SK-N-SH (cell line): ENCODE results near the gene UCP3. TPM values are rescaled to one million over a fixed set of nuclear protein-coding genes. Genes with fewer than 3 reads are reported as not detected.

Experiments used
- CTCF ChIA-PET: fragments of 300-600, 350-600 bp; formaldehyde crosslinking; extraction: SDS; loops from one replicate; lab custom pipeline; 2021; lab: Yijun Ruan, JAX
- POLR2A ChIA-PET: fragments of 350-600 bp; sonication (Branson Sonifier 250); formaldehyde crosslinking; extraction: SDS; loops from one replicate; lab custom pipeline; 2020; ENCODE audit warnings: antibody characterized with exemption, inconsistent platforms; lab: Yijun Ruan, JAX
- DNase-seq: peaks from one replicate; pipeline ENCODE4 v3.0.0; 2012
- H2AFZ ChIP-seq: fragments of 200-600 bp; sonication (generic); 2 replicates; pipeline ENCODE4 v1.8.1; 2016; ENCODE audit warnings: antibody characterized with exemption, mild to moderate bottlenecking, low read depth
- H3F3A ChIP-seq: fragments of 200-600 bp; sonication (generic); replicated peaks from 2 replicates; pipeline ENCODE3; 2016; ENCODE audit warnings: antibody characterized with exemption, mild to moderate bottlenecking; ENCODE audit not compliant: insufficient read depth
- H3K27ac ChIP-seq, 2 experiments: fragments of 200-500 bp in 1 of 2; fragments of 200-600 bp in 1 of 2; sonication (Bioruptor generic) in 1 of 2; sonication (generic), shearing (Covaris generic) in 1 of 2; 2 replicates each; pipeline versions ENCODE4 v1.5.1 to v1.6.1; 2014 to 2016; ENCODE audit warnings: low read depth in 2 of 2, inconsistent platforms in 1 of 2, low read length in 1 of 2, mild to moderate bottlenecking in 1 of 2, mixed read lengths in 1 of 2
- H3K27me3 ChIP-seq: fragments of 200-600 bp; sonication (generic), shearing (Covaris generic); 2 replicates; pipeline ENCODE4 v1.6.1; 2016; ENCODE audit warnings: mixed run types; ENCODE audit not compliant: insufficient read depth
- H3K36me3 ChIP-seq, 2 experiments: fragments of 200-500 bp in 1 of 2; fragments of 200-600 bp in 1 of 2; sonication (Bioruptor generic) in 1 of 2; sonication (generic) in 1 of 2; replicated peaks in 1 of 2; 2 replicates each; pipeline versions ENCODE3 to v1.5.1; 2014 to 2016; ENCODE audit warnings: low read length in 1 of 2, mild to moderate bottlenecking in 1 of 2; ENCODE audit not compliant: insufficient read depth in 2 of 2, control insufficient read depth in 1 of 2
- H3K4me1 ChIP-seq, 2 experiments: fragments of 200-500 bp in 1 of 2; fragments of 200-600 bp in 1 of 2; sonication (Bioruptor generic) in 1 of 2; sonication (generic), shearing (Covaris generic) in 1 of 2; 2 replicates each; pipeline versions ENCODE4 v1.5.1 to v1.6.1; 2014 to 2016; ENCODE audit warnings: low read depth in 1 of 2, low read length in 1 of 2, mixed run types in 1 of 2; ENCODE audit not compliant: insufficient read depth in 2 of 2, control insufficient read depth in 1 of 2
- H3K4me2 ChIP-seq: fragments of 200-600 bp; sonication (generic), shearing (Covaris generic); 2 replicates; pipeline ENCODE4 v1.6.1; 2017; ENCODE audit warnings: mixed run types
- H3K4me3 ChIP-seq, 2 experiments: fragments of 200-500 bp in 1 of 2; fragments of 200-600 bp in 1 of 2; sonication (Bioruptor generic) in 1 of 2; sonication (generic), shearing (Covaris generic) in 1 of 2; 2 replicates each; pipeline versions ENCODE4 v1.5.1 to v1.8.1; 2014 to 2016; ENCODE audit warnings: low read depth in 2 of 2, inconsistent platforms in 1 of 2, low read length in 1 of 2, mild to moderate bottlenecking in 1 of 2, mixed read lengths in 1 of 2, moderate library complexity in 1 of 2
- H3K79me2 ChIP-seq: fragments of 200-600 bp; sonication (generic); 2 replicates; pipeline ENCODE4 v1.8.1; 2017; ENCODE audit warnings: mild to moderate bottlenecking; ENCODE audit not compliant: insufficient read depth
- H3K9ac ChIP-seq: fragments of 200-600 bp; sonication (generic); 2 replicates; pipeline ENCODE4 v1.6.1; 2017; ENCODE audit warnings: mixed run types
- H3K9me2 ChIP-seq: fragments of 200-600 bp; sonication (generic); 2 replicates; pipeline ENCODE4 v1.6.1; 2017; ENCODE audit warnings: mixed run types
- H3K9me3 ChIP-seq: fragments of 200-600 bp; sonication (generic); 2 replicates; pipeline ENCODE4 v1.6.1; 2017; ENCODE audit warnings: mixed run types, mild to moderate bottlenecking, moderate library complexity
- H4K20me1 ChIP-seq: fragments of 200-600 bp; sonication (generic); 2 replicates; pipeline ENCODE4 v1.6.1; 2017; ENCODE audit warnings: mild to moderate bottlenecking, mixed run types; ENCODE audit not compliant: insufficient read depth
- ELF1 ChIP-seq: IDR thresholded peaks from 2 replicates; pipeline ENCODE4 v1.4.0; 2012
- EP300 ChIP-seq, 2 experiments: IDR thresholded peaks; 2 replicates each; pipeline versions ENCODE4 v1.4.0 to v1.6.1; 2012; ENCODE audit warnings: borderline replicate concordance in 1 of 2, low read depth in 1 of 2, low read length in 1 of 2
- FOSL2 ChIP-seq: IDR thresholded peaks from 2 replicates; pipeline ENCODE4 v1.4.0; 2012; ENCODE audit warnings: low read depth, mild to moderate bottlenecking, moderate library complexity, borderline replicate concordance
- GATA2 ChIP-seq: sonication (generic); formaldehyde crosslinking; IDR thresholded peaks from 2 replicates; pipeline ENCODE4 v1.5.0; 2020; ENCODE audit warnings: mild to moderate bottlenecking, missing genetic modification reagents
- MXI1 ChIP-seq: IDR thresholded peaks from 2 replicates; pipeline ENCODE4 v1.6.1; 2012; ENCODE audit warnings: mild to moderate bottlenecking, low read depth, low read length, improper control_type of control experiment
- PBX3 ChIP-seq: IDR thresholded peaks from 2 replicates; pipeline ENCODE4; 2012
- POLR2AphosphoS5 ChIP-seq: IDR thresholded peaks from 2 replicates; pipeline ENCODE4 v1.6.1; 2012; ENCODE audit warnings: low read depth, low read length
- RAD21 ChIP-seq: IDR thresholded peaks from 2 replicates; pipeline ENCODE4 v1.6.1; 2012; ENCODE audit warnings: mild to moderate bottlenecking, low read length
- USF1 ChIP-seq: IDR thresholded peaks from 2 replicates; pipeline ENCODE4 v1.4.0; 2012; ENCODE audit warnings: low read depth, borderline replicate concordance
- YY1 ChIP-seq: IDR thresholded peaks from 2 replicates; pipeline ENCODE4 v1.4.0; 2012; ENCODE audit warnings: low read depth, mild to moderate bottlenecking
- WGBS: methylation state at CpG from one replicate; pipeline ENCODE4 v1.1.6; 2017; ENCODE audit warnings: low lambda C conversion rate; 5-methylcytosine and 5-hydroxymethylcytosine counted together
- polyA plus RNA-seq, 3 experiments: library from polyadenylated mRNA; depleted of rRNA; stranded (reverse); fragments of >200 nt; gene quantifications; 2 replicates each; pipeline ENCODE4 v1.2.3, GENCODE V29; 2012
- TF ChIP-seq, protein P1 (sequence below): IDR thresholded peaks from 2 replicates; pipeline ENCODE4 v1.6.1; 2012; ENCODE audit warnings: mild to moderate bottlenecking, low read depth, low read length, moderate library complexity
- TF ChIP-seq, protein P2 (sequence below): IDR thresholded peaks from 2 replicates; pipeline ENCODE4 v1.4.0; 2012; ENCODE audit warnings: low read depth, borderline replicate concordance

Gene UCP3
- polyA plus RNA-seq, 1 of the 3 experiments (the other 2 are of a cell fraction): 1.2 TPM

DNA sequence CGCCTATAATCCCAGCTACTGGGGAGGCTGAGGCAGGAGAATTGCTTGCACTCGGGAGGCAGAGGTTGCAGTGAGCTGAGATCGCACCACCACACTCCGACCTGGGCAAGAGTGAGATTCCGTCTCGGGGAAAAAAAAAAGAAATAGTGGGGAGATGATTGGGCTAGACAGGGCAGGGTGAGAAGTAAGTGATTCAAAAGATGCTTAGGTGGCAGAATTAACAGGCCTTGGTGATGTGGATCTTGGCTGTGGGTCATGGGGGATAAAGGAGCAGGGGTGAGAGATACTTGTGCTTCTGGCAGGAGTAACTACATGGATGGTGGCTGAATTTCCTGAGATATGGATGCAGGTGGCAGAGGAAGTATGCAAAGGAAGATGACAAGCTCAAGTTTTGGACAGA, 13.1 kb upstream of the UCP3 start:
- Histone ChIP-seq H3K79me2 (no peaks in the 10 kb centered on the region; the same call in 1 of the 2 replicates), H3F3A (peaks cover 17% of the 10 kb centered on the region), H3K4me1 (peaks cover 0 to 19% of the 10 kb centered on the region in 2 experiments; a peak in 1 of 4 replicates), H3K36me3 (peaks cover 10 to 28% of the 10 kb centered on the region in 2 experiments), H3K9me2 (no peaks in the 10 kb centered on the region), H3K27ac (no peak overlapping the region), H3K4me2 (no peak overlapping the region), H3K9ac (no peak overlapping the region), H2AFZ (no peak overlapping the region), H3K4me3 (no peak overlapping the region), H3K9me3 (no peaks in the 10 kb centered on the region), H4K20me1 (no peaks in the 10 kb centered on the region), H3K27me3 (no peaks in the 10 kb centered on the region)
- TF ChIP-seq POLR2AphosphoS5: no peak
- no peak for TF ChIP-seq FOSL2
- TF ChIP-seq GATA2: no peak
- TF ChIP-seq, protein P1, sequence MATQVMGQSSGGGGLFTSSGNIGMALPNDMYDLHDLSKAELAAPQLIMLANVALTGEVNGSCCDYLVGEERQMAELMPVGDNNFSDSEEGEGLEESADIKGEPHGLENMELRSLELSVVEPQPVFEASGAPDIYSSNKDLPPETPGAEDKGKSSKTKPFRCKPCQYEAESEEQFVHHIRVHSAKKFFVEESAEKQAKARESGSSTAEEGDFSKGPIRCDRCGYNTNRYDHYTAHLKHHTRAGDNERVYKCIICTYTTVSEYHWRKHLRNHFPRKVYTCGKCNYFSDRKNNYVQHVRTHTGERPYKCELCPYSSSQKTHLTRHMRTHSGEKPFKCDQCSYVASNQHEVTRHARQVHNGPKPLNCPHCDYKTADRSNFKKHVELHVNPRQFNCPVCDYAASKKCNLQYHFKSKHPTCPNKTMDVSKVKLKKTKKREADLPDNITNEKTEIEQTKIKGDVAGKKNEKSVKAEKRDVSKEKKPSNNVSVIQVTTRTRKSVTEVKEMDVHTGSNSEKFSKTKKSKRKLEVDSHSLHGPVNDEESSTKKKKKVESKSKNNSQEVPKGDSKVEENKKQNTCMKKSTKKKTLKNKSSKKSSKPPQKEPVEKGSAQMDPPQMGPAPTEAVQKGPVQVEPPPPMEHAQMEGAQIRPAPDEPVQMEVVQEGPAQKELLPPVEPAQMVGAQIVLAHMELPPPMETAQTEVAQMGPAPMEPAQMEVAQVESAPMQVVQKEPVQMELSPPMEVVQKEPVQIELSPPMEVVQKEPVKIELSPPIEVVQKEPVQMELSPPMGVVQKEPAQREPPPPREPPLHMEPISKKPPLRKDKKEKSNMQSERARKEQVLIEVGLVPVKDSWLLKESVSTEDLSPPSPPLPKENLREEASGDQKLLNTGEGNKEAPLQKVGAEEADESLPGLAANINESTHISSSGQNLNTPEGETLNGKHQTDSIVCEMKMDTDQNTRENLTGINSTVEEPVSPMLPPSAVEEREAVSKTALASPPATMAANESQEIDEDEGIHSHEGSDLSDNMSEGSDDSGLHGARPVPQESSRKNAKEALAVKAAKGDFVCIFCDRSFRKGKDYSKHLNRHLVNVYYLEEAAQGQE: no peak
- TF ChIP-seq RAD21: no peak
- no peak for TF ChIP-seq USF1
- TF ChIP-seq ELF1: no peak
- TF ChIP-seq YY1: no peak
- TF ChIP-seq EP300 (IDR thresholded peaks at IDR 0.05; ENCODE audit: borderline replicate concordance in 1 of 2, low read depth in 1 of 2, low read length in 1 of 2): no peak
- TF ChIP-seq PBX3: no peak
- TF ChIP-seq, protein P2, sequence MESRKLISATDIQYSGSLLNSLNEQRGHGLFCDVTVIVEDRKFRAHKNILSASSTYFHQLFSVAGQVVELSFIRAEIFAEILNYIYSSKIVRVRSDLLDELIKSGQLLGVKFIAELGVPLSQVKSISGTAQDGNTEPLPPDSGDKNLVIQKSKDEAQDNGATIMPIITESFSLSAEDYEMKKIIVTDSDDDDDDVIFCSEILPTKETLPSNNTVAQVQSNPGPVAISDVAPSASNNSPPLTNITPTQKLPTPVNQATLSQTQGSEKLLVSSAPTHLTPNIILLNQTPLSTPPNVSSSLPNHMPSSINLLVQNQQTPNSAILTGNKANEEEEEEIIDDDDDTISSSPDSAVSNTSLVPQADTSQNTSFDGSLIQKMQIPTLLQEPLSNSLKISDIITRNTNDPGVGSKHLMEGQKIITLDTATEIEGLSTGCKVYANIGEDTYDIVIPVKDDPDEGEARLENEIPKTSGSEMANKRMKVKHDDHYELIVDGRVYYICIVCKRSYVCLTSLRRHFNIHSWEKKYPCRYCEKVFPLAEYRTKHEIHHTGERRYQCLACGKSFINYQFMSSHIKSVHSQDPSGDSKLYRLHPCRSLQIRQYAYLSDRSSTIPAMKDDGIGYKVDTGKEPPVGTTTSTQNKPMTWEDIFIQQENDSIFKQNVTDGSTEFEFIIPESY: no peak
- no peak for TF ChIP-seq MXI1
- POLR2A ChIA-PET: no interaction called here
- over 99% methylated on average over 6 of the region's 6 CpGs for WGBS
- no peak for DNase-seq
- CTCF ChIA-PET: no interaction called here
